ENCODE measurements around the gene WAS. TPM values are rescaled to one million over a fixed set of nuclear protein-coding genes. Genes with fewer than 3 reads are reported as not detected.

Gene WAS
- total and polyA plus RNA-seq, 2 donors: 1.0 to 6.1 TPM

DNA sequence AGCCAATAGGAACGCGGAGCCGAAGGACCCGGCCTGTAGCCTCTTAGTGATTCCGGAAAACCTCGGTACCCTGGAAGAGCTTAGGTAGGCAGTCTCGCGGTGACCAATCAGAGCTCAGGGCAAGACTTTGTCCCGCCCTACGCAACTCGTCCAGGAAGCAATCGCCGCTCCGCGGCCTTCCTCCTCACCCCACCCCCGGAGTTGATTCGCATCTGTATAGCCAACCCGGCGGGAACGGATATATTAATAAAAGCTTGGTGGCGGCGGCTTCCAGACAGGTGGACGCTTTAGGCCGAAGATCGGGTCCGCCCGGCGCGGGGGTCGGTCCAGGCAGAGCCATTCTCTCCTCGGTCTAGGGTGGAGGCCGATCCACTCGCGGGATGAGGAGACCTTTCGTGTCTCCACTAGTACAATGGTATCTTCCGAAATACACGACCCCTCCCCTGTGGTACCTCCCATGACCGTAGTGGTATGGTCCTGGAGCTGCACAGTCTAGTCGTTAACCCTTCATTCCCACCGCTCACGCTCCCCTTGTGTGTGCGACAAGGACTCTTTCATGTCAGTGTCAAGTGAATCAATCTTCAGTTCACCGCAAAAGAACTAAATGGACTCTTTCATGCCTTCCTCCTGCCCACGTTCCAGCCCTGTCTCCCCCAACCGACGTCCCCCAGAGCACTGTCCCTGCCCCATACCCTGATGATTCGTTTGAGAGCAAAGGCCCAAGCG is 53.8 kb downstream of the WAS start:
- peak overlapping the region; percentile 53 for H3K4me3 ChIP-seq (ENCODE audit: low read depth, low read length)
- peak overlapping the region; percentile 87 for H3K27ac ChIP-seq (ENCODE audit: low read depth)
- H3K4me1 ChIP-seq (ENCODE audit: insufficient read depth): no peaks in the 10 kb centered on the region
- no peaks in the 10 kb centered on the region for H3K36me3 ChIP-seq (ENCODE audit: insufficient read depth)
- DNase-seq (ENCODE audit: extremely low spot score): peak; percentile 91
- WGBS: under 1% methylated on average over 48 of the region's 48 CpGs

GRCh38 chrX:48737940-48738339 is 54.3 kb downstream of the WAS start:
- no peak for DNase-seq (ENCODE audit: extremely low spot score)
- H3K4me3 ChIP-seq (ENCODE audit: low read depth, low read length): peak overlapping the region; percentile 53

More at GRCh38 chrX:48737940-48738339, 54.3 kb downstream of the WAS start:
- Histone ChIP-seq H3K36me3 (ENCODE audit: insufficient read depth) (no peaks in the 10 kb centered on the region), H3K4me1 (ENCODE audit: insufficient read depth) (no peaks in the 10 kb centered on the region), H3K27ac (ENCODE audit: low read depth) (peak overlapping the region; percentile 87)
- 38% methylated on average over 7 of the region's 7 CpGs for WGBS

Small RNA genes lying within 50 kb of the gene (small RNA-seq; reads per million reads assigned to genes)
- gene RNU6-1056P: not detected

Other genes starting within 250 kb of the WAS start
- 12.8 TPM for gene SLC38A5, start 213.5 kb upstream of the WAS start, total RNA-seq
- 5.8 TPM for gene SLC38A5, start 213.5 kb upstream of the WAS start, polyA plus RNA-seq
- 21.8 TPM for gene FTSJ1, start 207.6 kb upstream of the WAS start, total RNA-seq
- gene FTSJ1, start 207.6 kb upstream of the WAS start, polyA plus RNA-seq: 28.2 TPM
- gene PORCN, start 174.8 kb upstream of the WAS start, total RNA-seq: 2.7 TPM
- 19.0 TPM for gene PORCN, start 174.8 kb upstream of the WAS start, polyA plus RNA-seq
- 19.2 TPM for gene EBP, start 162.0 kb upstream of the WAS start, total RNA-seq
- 34.4 TPM for gene EBP, start 162.0 kb upstream of the WAS start, polyA plus RNA-seq
- 3.7 TPM for gene TBC1D25, start 144.1 kb upstream of the WAS start, total RNA-seq
- 14.7 TPM for gene TBC1D25, start 144.1 kb upstream of the WAS start, polyA plus RNA-seq
- gene RBM3, start 109.3 kb upstream of the WAS start, total RNA-seq: 198 TPM
- gene RBM3, start 109.3 kb upstream of the WAS start, polyA plus RNA-seq: 205 TPM
- 55.0 TPM for gene WDR13, start 86.3 kb upstream of the WAS start, total RNA-seq
- gene WDR13, start 86.3 kb upstream of the WAS start, polyA plus RNA-seq: 134 TPM
- 2.8 TPM for gene SUV39H1, start 12.9 kb downstream of the WAS start, total RNA-seq
- gene SUV39H1, start 12.9 kb downstream of the WAS start, polyA plus RNA-seq: 6.0 TPM
- not detected for gene GLOD5, start 77.9 kb downstream of the WAS start, total RNA-seq
- not detected for gene GLOD5, start 77.9 kb downstream of the WAS start, polyA plus RNA-seq
- not detected for gene GATA1, start 102.8 kb downstream of the WAS start, total RNA-seq
- 0.34 TPM for gene GATA1, start 102.8 kb downstream of the WAS start, polyA plus RNA-seq
- 63.8 TPM for gene HDAC6, start 118.3 kb downstream of the WAS start, total RNA-seq
- gene HDAC6, start 118.3 kb downstream of the WAS start, polyA plus RNA-seq: 42.0 TPM
- gene ERAS, start 142.7 kb downstream of the WAS start, total RNA-seq: not detected
- 0.10 TPM for gene ERAS, start 142.7 kb downstream of the WAS start, polyA plus RNA-seq
- gene PCSK1N, start 151.8 kb downstream of the WAS start, total RNA-seq: 1.1 TPM
- gene PCSK1N, start 151.8 kb downstream of the WAS start, polyA plus RNA-seq: 6.9 TPM
- 15.0 TPM for gene TIMM17B, start 214.0 kb downstream of the WAS start, total RNA-seq
- gene TIMM17B, start 214.0 kb downstream of the WAS start, polyA plus RNA-seq: 54.4 TPM
- gene PQBP1, start 214.1 kb downstream of the WAS start, total RNA-seq: 13.9 TPM
- gene PQBP1, start 214.1 kb downstream of the WAS start, polyA plus RNA-seq: 102 TPM
- gene SLC35A2, start 227.8 kb downstream of the WAS start, total RNA-seq: 10.5 TPM
- 18.9 TPM for gene SLC35A2, start 227.8 kb downstream of the WAS start, polyA plus RNA-seq
- gene PIM2, start 235.2 kb downstream of the WAS start, total RNA-seq: 4.0 TPM
- gene PIM2, start 235.2 kb downstream of the WAS start, polyA plus RNA-seq: 8.4 TPM

Measured in urinary bladder (tissue), 4 donors.